ENCODE measurements around the gene LRFN5.

The LRFN5 gene

DNA sequence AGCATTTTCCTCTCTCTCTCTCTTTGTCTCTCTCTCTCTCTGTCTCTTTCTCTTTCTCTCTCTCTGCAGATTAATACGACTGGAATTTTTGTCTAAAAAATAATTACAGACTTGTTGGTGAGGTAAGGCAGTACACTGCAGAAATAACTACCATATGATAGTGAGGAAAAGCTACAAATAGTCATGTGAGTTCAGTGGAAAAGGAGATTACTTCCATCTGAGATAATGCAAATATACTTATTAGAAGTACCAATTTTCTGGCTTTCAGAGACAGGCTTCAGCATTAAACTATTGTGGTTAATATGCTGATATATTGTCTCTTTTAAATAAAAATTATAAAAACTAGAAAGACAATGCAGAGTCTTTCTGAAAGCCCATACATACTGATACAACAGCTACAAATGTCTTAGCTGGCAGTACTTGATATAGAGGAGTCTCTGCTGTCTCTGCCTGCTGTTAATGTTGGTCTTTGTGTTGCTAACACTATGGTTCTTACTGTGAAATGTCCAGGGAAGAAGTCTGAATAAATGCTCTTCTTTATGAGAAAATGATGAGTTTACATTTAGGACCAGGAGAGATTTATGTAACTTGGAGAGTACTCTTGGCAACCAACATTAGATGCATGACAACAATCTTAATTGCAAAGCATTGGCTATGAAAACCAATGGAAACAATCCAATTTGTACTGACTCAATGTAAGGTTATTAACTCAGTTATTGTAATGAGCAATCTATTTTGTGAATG, 167.0 kb downstream of the LRFN5 start:
- DNase-seq = no peak

DNA sequence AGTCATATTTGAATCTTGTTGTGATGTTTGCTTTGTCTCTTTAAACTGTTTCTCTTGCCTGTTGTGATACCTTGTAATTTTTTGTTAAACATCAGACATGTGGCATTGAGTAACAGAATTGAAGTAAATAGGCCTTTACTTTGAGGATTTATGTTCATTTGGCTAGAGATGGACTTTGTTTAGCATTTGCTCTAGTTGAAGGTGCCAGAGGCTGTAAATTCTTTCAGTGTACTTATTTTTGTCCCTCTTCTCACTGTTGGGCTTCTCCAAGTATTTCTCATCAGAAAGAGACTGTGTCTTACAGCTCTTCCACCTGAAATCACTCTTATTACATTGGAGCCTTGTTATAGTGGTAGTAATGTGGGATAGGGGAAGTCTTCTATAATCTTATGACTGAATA, 175.8 kb downstream of the LRFN5 start:
- DNase-seq = no peak

DNA sequence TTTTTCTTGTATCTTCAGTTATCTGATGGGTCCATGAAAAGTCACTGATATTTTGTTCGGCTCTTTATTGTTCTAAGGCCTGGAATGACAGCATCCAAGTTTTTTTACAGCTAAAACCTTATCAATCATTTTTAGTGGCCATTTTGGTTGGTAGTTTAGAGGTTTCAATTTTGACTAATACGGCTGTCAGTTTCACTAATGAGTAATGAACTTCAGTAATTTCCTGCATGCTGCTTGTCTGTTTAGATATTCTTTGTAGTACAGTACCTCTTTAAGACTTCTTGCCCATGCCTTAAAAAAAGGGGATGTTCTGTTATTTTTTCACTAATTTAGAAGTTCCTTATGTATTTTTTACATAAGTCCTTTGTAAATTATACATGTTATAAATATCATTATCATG, 176.7 kb downstream of the LRFN5 start:
- no peak for DNase-seq

DNA sequence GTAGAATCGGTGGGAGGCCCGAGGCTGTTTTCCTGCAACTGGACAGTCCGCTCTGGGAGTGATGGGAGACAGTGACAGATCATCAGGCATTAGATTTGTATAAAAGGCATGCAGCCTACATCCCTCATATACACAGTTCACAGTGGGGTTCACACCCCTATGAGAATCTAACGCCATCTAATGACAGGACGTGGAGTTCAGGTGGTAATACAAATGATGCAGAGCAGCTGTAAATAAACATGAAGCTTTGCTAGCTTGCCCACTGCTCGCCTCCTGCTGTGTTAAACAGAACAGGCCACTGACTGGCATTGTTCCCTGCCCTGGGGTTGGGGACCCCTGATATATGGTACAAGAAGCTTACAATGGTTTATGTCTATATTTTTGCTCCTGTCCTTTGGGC, 179.0 kb downstream of the LRFN5 start:
- DNase-seq = no peak

DNA sequence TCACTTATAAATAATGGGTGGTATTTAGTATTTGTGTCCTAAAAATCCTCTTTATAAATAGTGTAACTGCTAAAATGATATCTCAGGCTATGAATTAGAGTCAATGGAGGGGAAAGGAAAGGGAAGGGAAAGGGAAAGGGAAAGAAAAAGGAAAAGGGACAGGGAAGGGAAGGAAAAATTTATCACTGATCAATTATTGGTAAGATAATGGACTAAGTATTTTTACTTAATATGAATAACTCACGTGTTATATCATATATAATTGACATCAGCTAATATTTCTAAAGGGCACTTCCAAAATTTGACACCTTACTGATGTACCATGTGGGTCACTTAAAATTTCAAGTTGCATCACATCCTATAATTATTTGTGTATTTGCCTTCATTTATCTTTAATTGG, 193.1 kb downstream of the LRFN5 start:
- DNase-seq = no peak

DNA sequence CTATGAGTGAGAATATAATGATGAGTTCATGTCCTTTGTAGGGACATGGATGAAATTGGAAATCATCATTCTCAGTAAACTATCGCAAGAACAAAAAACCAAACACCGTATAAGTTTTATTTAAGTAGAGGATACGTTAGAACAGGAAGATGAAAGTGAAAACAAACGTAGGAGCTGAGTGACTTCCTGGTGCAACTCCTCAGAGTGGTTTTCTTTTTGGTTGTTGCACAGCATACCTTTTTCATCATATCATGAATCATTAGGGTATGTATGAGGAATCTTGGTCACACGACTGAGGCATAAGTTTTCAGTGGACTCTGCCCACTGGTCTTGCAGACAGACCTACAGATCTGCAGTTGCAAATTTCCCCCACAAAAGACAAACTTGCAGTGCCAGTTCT, 199.0 kb downstream of the LRFN5 start:
- DNase-seq = no peak

DNA sequence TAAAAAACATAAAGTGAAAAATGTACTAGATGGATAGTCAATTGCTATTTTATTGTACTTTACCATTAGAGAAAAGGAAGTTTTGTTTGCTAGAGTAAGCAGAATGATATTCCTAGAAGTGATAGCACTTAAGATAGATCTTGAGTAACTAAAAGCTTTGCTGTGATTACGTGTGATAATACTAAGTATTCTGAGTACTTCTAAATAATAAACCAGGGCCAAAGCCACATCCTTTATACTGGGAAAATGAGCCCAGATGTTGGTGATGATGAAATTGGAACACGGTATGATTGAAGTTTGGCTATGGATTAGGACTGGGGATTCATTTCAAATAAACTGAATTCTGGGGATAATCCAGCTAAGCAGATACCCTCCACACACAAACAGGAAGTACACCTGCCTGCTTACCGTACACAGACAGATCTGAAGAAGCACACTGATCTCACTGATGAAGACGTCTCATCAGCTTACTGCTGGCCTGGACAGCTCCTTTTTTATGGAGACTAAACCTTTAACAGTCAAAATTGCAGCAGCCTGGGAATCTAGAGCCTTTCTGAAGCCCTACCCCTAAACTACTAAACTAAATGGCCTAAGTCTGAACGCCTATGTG, 199.8 kb downstream of the LRFN5 start:
- no peak for DNase-seq

DNA sequence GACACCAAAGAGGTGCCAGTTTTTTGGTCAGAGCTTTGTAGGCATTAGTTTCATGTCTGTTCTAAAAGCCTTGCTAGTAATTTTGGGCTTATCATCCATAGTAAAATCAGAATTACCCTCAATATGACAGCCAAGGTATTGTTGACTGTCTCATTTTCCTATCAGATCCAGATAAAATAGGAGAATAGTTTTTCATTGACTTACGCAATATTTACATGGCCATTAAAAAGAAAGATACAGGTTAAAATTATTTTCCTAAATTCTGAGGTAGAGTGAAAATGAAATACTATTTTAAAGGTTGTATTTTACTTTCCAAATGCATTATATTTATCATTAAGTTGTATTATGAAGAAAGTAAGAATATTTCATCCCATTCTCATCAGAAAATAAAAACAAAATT, 203.7 kb downstream of the LRFN5 start:
- DNase-seq = no peak

DNA sequence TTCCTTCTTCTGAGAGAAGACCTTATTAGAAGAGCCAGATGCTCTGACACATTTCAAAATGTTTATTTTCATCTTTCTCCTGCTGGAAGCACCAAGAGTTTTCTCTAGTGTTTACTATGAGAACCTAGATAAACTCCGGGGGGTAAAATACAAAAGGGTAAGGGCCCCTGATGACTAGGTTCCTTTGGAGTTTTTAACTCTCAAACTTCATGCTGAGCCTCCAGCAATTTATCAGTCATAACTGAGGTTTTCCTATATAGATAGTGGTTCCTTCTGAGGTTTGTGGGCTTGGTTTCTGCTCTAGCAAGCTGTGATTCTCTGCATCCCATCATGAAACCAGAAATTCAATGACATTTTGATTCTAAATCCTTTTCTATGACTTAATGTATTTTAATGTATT, 210.9 kb downstream of the LRFN5 start:
- DNase-seq = no peak

DNA sequence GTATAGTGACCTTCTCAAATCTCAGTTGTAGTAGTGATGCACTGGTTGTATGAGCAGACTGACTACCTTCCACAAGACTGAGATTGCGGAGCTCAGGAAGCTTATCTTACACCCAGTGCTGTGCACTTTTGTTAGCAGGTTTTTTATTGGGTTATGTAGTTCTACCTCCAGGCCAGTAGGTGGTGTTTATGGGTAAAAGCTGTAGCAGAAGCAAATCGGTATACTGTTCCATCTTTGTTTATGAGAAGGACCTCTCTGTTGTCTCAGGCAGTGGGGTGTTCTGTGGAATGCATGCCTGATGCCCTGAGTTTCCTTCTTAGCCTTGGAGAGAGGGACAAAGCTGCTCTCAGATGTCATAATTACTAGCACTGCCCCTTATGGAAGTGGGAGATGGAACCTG, 217.8 kb downstream of the LRFN5 start:
- no peak for DNase-seq

DNA sequence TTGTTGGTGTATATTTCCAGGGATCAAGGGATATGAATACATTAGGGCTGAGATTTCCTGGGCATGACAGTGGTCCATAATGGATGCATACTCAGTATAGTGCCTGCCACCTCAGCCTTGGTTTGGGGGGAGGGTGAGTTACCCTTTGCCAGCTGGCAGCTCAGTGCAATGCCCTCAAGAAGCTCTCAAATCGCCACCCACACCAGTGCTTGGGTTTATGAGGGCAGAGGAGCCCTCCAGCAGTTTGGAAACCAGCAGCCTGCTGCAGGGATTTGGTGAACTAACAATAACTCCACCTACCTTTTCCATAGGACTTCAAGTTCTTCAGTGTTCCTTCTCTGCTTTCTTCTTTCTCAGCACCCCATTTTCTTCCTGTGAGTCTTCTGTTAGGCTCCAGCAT, 218.9 kb downstream of the LRFN5 start:
- DNase-seq = no peak

DNA sequence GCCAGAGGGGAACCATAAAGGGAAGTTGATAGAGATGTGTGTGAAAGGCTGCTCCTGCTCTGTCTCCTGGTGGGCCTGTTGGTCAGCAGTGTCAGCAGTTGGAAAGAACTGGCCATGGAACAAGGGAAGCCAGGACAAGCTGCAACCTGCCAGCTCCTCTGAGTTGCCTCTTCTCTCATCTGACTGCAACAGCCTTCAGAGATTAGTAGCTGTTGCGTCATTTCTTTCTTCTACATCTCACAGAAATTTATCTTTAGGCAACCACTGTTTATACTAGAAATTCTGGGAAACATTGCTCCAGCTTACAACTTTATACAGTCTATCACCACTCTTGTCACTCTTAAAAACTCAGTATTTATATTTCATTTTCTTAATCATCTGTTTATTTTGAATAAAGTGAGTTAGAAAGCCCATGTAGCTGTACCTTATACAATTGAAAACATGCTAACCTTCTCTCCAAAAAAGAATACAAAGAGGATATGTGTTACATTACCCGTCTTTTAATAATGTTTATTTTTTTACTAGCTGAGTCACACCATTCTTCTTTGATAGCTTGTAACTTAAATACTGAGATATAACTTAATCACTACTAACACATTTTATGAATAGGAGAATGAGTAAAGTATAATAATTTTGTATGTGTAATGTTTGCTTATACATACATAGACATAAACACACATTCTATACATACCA, 224.2 kb downstream of the LRFN5 start:
- no peak for DNase-seq

DNA sequence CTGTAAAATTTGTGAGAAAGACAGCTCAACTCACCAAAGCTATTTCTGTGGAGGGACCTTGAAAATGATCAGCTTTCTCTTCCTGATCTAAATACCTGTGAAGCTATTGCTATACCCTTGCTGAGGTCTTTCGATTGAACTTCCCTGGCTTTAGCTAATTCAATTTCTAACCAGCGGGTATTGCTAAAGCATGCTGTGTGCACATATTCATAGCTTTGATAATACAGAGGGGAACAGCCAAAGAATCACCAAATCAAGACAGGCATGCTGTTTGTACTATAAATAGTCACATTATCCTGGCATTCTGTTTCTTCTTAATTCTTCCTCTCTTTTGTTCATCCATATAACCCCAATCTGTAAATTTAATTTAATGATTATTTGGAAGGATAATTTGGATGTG, 233.0 kb downstream of the LRFN5 start:
- no peak for DNase-seq

DNA sequence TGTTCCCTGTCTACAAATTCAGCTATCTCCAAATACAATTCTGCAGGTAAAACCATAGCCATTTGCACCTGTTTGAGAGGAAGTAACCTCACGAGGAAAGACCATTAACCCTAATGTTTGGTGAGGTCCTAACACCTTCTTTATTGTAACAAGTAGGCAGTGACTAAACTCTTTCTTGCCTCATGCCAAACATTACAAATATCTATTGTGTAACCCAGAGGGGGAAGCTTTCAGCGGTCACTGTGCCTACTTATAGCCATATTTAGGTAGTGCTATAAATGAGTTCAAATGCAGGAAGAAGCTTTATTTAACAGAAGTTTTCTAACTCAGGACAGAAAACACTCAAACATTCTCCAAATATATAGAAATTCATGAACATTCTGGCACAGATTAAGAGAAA, 252.7 kb downstream of the LRFN5 start:
- no peak for DNase-seq

DNA sequence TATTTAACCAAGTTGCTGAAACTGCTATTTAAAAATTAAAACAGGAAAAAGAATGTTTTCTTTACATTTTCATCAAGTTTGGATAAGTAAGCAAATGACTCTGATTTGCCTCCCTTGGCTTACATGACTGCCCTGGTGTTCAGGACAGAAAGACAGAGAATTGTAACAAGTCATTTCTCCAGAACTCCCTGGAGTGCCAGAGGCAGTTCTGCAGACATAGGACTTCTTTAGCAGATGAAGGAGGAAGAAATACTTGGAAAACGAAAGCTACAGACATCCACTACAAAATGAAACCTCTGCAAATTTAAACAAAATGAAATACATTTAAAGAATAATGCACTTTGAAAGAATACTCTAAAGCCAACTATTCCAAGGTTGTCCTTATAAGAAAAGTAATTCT, 253.9 kb downstream of the LRFN5 start:
- DNase-seq = no peak

DNA sequence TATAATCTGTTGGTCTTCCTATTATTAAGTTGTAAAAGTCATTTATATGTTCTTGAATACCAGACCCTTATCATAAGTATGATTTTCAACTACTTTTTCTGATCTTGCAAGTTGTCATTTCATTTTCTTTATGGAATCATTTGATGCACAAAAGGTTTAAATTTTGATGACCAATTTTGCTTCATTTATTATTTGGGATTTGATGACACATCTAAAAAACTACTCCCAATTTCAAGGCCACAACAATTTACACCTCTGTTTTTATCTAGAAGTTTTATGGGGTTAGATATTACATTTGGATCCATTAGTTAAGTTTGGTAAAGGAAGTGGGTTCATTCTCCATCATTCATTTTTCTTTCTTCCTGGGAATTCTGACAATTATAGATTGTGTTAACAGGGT, 259.2 kb downstream of the LRFN5 start:
- DNase-seq = no peak

DNA sequence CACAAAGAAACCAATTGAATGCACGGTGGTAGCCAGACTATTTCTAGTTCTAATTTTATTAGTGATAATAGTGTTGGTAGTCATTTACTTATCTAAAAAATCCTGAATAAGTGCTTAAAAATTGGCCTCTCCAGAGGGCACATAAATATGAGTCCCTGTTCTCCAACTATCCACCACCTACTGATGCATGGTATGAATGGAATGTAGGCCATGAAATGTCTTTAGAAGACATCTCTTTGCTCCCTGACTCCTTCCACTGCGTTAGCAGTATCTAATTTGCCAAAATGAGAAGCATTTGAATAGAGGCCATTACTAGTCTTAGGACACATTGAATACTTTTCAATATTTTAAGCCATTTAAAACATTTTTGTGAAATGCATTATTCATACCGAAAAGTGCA, 261.7 kb downstream of the LRFN5 start:
- DNase-seq = no peak

DNA sequence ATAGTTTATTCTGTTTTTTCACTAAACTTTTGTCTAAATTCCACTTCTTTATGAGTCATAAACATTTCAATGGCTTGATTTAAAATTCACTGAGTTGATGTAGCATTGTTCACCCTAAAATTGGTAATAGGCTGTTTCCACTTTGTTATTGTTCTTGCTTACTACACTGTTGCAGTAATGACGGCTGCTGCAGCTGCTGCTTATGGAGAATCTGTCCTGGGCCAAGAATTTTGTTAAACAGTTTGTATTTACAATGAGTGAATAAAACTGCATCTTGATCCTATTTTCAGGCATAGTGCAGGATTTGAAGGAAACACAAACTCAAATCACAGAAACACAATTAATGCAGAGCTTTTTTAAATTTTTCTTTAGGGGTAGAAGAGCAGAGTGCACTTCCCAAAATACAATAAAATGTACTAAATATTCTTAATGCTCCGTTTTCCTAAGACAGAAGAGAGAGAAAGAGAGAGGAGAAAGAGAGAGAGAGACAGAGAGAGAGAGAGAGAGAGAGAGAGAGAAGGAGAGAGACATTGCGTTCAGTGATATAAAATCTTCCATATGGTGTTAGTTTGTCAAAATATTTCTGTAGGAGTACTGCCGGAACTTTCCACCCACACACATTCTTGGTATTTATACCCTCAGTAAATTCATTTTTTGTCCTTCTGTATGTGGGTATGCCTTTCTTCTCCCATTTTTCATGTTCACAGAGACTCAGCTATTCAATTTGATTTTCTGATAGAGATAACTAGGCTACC, 266.4 kb downstream of the LRFN5 start:
- no peak for DNase-seq

DNA sequence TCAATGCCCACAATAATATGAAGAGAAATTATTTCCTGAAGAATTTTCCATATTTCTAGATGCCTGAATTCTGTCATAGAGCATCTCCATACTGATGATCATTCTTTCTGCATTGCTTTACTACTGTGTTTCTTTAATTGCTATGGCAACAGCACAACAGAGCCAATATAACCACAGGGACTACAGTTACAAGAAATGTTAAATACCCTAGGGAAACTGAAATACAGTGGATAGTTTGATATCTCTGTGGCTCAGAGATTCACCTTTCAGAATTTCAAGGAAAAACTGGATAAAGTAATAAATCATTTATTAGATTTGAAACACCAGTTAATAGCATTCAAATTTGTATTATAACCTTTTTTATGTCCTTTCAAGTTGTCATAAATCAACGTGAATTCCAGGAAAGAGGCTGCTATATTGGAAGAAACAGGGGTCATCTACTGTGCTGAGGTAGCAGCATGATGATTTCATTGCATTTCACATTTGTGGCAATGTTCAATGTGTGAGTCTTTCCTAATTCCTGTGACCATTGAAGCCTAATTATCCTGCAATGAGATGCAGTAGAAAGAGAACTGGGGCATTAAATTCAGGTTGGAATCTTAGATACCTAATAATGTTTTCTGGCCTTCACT, 267.1 kb downstream of the LRFN5 start:
- DNase-seq = no peak

DNA sequence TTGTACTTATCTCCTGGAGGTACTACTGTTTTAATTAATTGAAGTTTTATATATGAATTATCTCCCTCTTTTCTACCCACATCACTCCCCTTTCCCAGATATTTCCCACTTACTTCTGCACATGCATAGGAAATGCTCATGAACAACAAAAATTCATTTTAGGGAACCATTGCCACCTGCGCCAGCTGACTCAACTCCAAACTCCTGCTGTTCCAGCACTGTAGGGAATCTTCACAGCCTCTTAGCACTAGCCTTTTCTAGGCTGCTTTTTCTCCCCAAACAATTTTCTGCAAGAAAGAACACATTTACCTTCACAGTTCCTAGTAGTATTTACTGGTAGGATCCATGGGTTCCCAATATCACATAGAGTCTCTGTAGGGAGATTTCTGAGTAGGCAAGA, 268.4 kb downstream of the LRFN5 start:
- DNase-seq = no peak

DNA sequence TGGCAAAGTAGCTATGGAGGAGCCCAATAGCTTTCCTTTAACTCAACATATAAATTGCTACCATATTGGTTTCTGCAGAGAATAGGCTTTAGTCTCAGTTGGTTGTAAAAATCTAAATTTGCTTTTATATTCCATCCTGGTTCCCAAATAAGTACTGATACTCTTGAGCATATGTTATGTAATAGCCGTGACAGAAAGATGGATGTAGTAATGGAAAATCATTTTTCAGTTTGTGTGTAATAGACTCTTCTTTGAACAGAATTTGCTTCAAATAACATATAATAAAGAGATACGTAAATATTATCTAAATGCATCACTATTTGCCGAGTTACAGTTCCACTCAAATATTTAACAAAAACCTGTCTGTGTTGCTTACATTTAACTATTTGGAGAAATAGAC, 271.6 kb downstream of the LRFN5 start:
- no peak for DNase-seq

DNA sequence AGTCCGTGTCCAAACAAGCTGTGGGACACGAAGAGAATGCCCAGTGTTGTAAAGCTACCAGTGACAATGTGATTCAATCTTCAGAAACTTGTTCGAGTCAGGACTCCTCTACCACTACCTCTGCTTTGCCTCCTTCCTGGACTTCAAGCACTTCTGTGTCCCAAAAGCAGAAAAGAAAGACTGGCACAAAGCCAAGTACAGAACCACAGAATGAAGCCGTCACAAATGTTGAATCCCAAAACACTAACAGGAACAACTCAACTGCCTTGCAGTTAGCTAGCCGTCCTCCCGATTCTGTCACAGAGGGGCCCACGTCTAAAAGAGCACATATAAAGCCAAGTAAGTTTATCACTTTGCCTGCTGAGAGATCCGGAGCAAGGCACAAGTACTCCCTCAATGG, 284.9 kb downstream of the LRFN5 start:
- no peak for DNase-seq

DNA sequence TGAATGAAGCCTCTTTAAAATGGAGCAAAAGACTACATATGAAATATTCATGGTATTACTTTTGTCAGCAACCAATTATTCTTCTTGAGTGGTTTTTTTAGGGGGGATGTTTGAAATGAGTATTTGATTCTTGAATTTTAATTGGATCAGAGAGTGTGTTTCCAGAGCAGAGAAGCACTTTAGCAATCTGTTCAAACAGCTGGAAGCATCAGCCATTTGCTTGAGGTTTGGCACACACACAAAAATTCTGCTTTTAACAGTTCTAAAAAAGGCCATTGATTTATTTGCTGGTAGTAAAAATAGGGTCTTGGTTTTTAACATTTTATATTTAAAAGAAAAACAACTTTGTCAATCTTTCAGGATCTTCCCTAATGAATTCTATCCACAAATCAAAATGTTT, 292.7 kb downstream of the LRFN5 start:
- no peak for DNase-seq
